A673 (cell line): Measurements from ENCODE around the gene NFASC.

Experiments used
- EZH2 ChIP-seq: fragments of 200-600 bp; sonication (generic); IDR thresholded peaks from 2 replicates; pipeline ENCODE4 v1.6.1; 2017; ENCODE audit warnings: borderline replicate concordance, low read depth, mild to moderate bottlenecking, mixed read lengths, antibody characterized with exemption, low read length; ENCODE audit not compliant: poor library complexity, severe bottlenecking
- TF ChIP-seq, protein P1 (sequence below): fragments of 300-800, 200-600 bp; sonication (generic); conservative IDR thresholded peaks from 2 replicates; pipeline ENCODE4 v1.5.1; 2017; ENCODE audit warnings: low read depth, mild to moderate bottlenecking, antibody characterized with exemption, low read length, moderate library complexity, mixed read lengths

DNA sequence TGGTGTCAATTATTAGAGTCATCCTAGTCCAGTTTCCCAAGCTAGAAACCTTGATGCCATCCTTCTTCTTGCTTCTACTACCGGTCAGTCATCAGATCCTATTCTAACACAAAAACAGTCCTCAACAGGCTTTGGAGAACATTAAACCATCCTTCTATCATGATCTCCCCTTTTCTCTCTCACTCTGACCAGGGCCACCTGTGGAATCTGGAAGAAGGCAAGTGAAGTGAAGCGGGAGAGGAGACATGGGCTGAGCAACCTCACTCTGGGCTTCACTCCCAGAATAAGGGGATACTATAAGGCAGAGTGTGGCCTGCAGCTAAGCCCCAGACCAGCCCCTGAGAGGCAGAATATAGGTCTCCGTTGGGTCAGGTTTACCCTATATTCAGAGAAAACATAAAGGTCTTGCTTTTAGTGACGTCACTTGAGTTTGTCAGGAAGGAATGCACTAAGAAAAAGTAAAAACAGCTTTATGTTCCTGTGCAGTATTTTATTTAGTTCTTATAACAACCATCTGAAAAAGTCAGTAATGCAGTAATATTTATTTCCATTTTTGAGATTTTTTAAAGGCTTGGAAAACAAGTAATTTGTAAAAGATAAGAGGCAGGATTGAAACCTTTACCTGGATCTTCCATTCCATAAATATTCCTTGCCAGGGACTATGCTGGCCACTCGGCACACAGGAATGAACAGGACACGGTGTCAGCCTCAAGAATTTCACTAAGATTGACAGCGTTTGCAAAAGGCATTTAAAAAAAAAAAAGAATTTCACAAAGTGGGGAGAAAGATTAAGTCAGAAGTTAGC lies 61.3 kb downstream of the NFASC start:
- TF ChIP-seq, protein P1, sequence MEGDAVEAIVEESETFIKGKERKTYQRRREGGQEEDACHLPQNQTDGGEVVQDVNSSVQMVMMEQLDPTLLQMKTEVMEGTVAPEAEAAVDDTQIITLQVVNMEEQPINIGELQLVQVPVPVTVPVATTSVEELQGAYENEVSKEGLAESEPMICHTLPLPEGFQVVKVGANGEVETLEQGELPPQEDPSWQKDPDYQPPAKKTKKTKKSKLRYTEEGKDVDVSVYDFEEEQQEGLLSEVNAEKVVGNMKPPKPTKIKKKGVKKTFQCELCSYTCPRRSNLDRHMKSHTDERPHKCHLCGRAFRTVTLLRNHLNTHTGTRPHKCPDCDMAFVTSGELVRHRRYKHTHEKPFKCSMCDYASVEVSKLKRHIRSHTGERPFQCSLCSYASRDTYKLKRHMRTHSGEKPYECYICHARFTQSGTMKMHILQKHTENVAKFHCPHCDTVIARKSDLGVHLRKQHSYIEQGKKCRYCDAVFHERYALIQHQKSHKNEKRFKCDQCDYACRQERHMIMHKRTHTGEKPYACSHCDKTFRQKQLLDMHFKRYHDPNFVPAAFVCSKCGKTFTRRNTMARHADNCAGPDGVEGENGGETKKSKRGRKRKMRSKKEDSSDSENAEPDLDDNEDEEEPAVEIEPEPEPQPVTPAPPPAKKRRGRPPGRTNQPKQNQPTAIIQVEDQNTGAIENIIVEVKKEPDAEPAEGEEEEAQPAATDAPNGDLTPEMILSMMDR, result no peak
- no peak for TF ChIP-seq EZH2
